CD14-positive monocyte (primary cell): ENCODE measurements around the gene POLR3C. TPM values are rescaled to one million over a fixed set of nuclear protein-coding genes. Genes with fewer than 3 reads are reported as not detected.

ENCODE experiments used
- DNase-seq, 3 donors: peaks; one replicate each; pipeline ENCODE4 v3.0.0-alpha.2; 2011 to 2022
- H2AFZ ChIP-seq: 2 replicates; pipeline ENCODE4 v1.6.0; 2012; ENCODE audit warnings: mild to moderate bottlenecking, low read depth, low read length, inconsistent platforms; ENCODE audit not compliant: insufficient read depth, poor library complexity, severe bottlenecking
- H3K27ac ChIP-seq, 2 donors: 1 replicate in 1 of 2; 2 replicates in 1 of 2; pipeline ENCODE4 v1.5.1; 2012 to 2013; ENCODE audit warnings: low read length in 2 of 2, control low read depth in 1 of 2, inconsistent platforms in 1 of 2, low read depth in 1 of 2, mild to moderate bottlenecking in 1 of 2
- H3K27me3 ChIP-seq, 2 donors: one replicate each; pipeline versions ENCODE4 v1.6.0 to v1.6.1; 2011 to 2013; ENCODE audit warnings: low read length in 2 of 2; ENCODE audit not compliant: control insufficient read depth in 2 of 2, insufficient read depth in 2 of 2
- H3K36me3 ChIP-seq, 2 donors: replicated peaks in 1 of 2; 1 replicate in 1 of 2; 2 replicates in 1 of 2; pipeline versions ENCODE4 v1.5.1 to v1.6.1; 2012 to 2013; ENCODE audit warnings: low read length in 2 of 2, control low read depth in 1 of 2, inconsistent platforms in 1 of 2, mild to moderate bottlenecking in 1 of 2; ENCODE audit not compliant: insufficient read depth in 2 of 2, control insufficient read depth in 1 of 2
- H3K4me1 ChIP-seq, 2 donors: 1 replicate in 1 of 2; 2 replicates in 1 of 2; pipeline versions ENCODE4 v1.5.1 to v1.6.1; 2012 to 2013; ENCODE audit warnings: low read length in 2 of 2, control low read depth in 1 of 2, inconsistent platforms in 1 of 2, mild to moderate bottlenecking in 1 of 2, moderate library complexity in 1 of 2; ENCODE audit not compliant: insufficient read depth in 2 of 2, control insufficient read depth in 1 of 2
- H3K4me2 ChIP-seq: replicated peaks from 2 replicates; pipeline ENCODE3; 2012; ENCODE audit warnings: low read length, moderate library complexity, mild to moderate bottlenecking; ENCODE audit not compliant: poor library complexity, severe bottlenecking; ENCODE audit errors: extremely low read depth
- H3K4me3 ChIP-seq, 3 experiments: fragments of 200-600 bp in 1 of 3; sonication (generic) in 1 of 3; replicated peaks in 1 of 3; 1 replicate in 2 of 3; 2 replicates in 1 of 3; pipeline ENCODE4 v1.5.1; 2011 to 2013; ENCODE audit warnings: low read length in 3 of 3, mild to moderate bottlenecking in 3 of 3, control low read depth in 2 of 3, low read depth in 2 of 3, inconsistent platforms in 1 of 3, moderate library complexity in 1 of 3
- H3K79me2 ChIP-seq: 2 replicates; pipeline ENCODE4 v1.6.0; 2012; ENCODE audit warnings: mild to moderate bottlenecking, control low read depth, inconsistent platforms, low read length, moderate library complexity; ENCODE audit not compliant: insufficient read depth
- H3K9ac ChIP-seq: 2 replicates; pipeline ENCODE4 v1.6.0; 2017; ENCODE audit warnings: low read length, mild to moderate bottlenecking; ENCODE audit not compliant: insufficient read depth, poor library complexity, severe bottlenecking
- H3K9me3 ChIP-seq, 2 donors: replicated peaks in 1 of 2; 1 replicate in 1 of 2; 2 replicates in 1 of 2; pipeline versions ENCODE4 v1.5.1 to v1.6.1; 2012 to 2013; ENCODE audit warnings: low read length in 2 of 2, control low read depth in 1 of 2; ENCODE audit not compliant: control insufficient read depth in 1 of 2, insufficient read depth in 1 of 2
- H4K20me1 ChIP-seq: 2 replicates; pipeline ENCODE4 v1.6.0; 2012; ENCODE audit warnings: mild to moderate bottlenecking, low read length, control low read depth, moderate library complexity; ENCODE audit not compliant: insufficient read depth
- H3K27ac Mint-ChIP-seq, 7 donors: one replicate each; pipeline ENCODE4 v1.8.0; 2020; ENCODE audit warnings: mild to moderate bottlenecking in 7 of 7, mixed read lengths in 7 of 7, moderate library complexity in 6 of 7, inconsistent platforms in 2 of 7
- H3K27me3 Mint-ChIP-seq, 3 donors: one replicate each; pipeline ENCODE4 v1.8.0; 2021 to 2022; ENCODE audit warnings: low read depth in 3 of 3, mild to moderate bottlenecking in 3 of 3, mixed read lengths in 3 of 3, moderate library complexity in 3 of 3, inconsistent platforms in 1 of 3
- H3K36me3 Mint-ChIP-seq, 2 donors: one replicate each; pipeline ENCODE4 v1.8.0; 2020; ENCODE audit warnings: mixed read lengths in 2 of 2, inconsistent platforms in 1 of 2, mild to moderate bottlenecking in 1 of 2
- H3K4me1 Mint-ChIP-seq: one replicate; pipeline ENCODE4 v1.8.0; 2020; ENCODE audit warnings: mild to moderate bottlenecking, mixed read lengths
- H3K4me3 Mint-ChIP-seq, 2 donors: one replicate each; pipeline ENCODE4 v1.8.0; 2020; ENCODE audit warnings: mild to moderate bottlenecking in 2 of 2, mixed read lengths in 2 of 2, moderate library complexity in 1 of 2
- H3K9me3 Mint-ChIP-seq, 7 donors: one replicate each; pipeline ENCODE4 v1.8.0; 2020 to 2022; ENCODE audit warnings: mixed read lengths in 7 of 7, mild to moderate bottlenecking in 6 of 7, moderate library complexity in 6 of 7, inconsistent platforms in 2 of 7
- CTCF ChIP-seq: fragments of 200-600 bp; IDR thresholded peaks from one replicate; pipeline ENCODE4 v1.8.0; 2022; ENCODE audit warnings: antibody characterized with exemption, mild to moderate bottlenecking
- WGBS: methylation state at CpG from one replicate; pipeline ENCODE4 v1.1.5; 2013; ENCODE audit warnings: missing lambda C conversion rate; ENCODE audit not compliant: insufficient coverage; 5-methylcytosine and 5-hydroxymethylcytosine counted together
- intact Hi-C, 2 donors: fragments of 100-400 bp; cut with micrococcal nuclease; formaldehyde crosslinking; loops; one replicate each; pipeline versions ENCODE4 v1.15.0 to v1.15.1; 2023
- polyA plus RNA-seq, 3 donors: library from polyadenylated mRNA; depleted of rRNA in 1 of 3; unstranded in 2 of 3; stranded (reverse) in 1 of 3; fragments of 300-500 nt in 2 of 3; fragments of >200 nt in 1 of 3; fragmentation: Illumina TruSeq in 2 of 3; gene quantifications; 1 replicate in 2 of 3; 2 replicates in 1 of 3; pipeline ENCODE4 v1.2.3, GENCODE V29; 2012 to 2021

POLR3C gene
- polyA plus RNA-seq, 3 donors = 23.5 to 41.3 (median 30.5) TPM

- peaks cover 42 to 49% of the 10 kb centered on the region in 2 donors for H3K36me3 Mint-ChIP-seq
- no peak for DNase-seq
- TF ChIP-seq CTCF = no peak
- Histone ChIP-seq H3K4me1 (peaks cover 13 to 18% of the 10 kb centered on the region in 2 donors), H3K9me3 (no peaks in the 10 kb centered on the region), H4K20me1 (no peaks in the 10 kb centered on the region), H3K27me3 (no peaks in the 10 kb centered on the region), H3K4me2 (no peak overlapping the region), H3K4me3 (no peak overlapping the region), H3K9ac (no peak overlapping the region), H3K36me3 (peaks cover 26 to 50% of the 10 kb centered on the region in 2 donors), H3K79me2 (peaks cover 7% of the 10 kb centered on the region), H2AFZ (no peak overlapping the region), H3K27ac (no peak overlapping the region)
- H3K9me3 Mint-ChIP-seq = peaks cover 0 to 1% (median 0%) of the 10 kb centered on the region in 7 donors
- no peaks in the 10 kb centered on the region for H3K27me3 Mint-ChIP-seq
- peaks cover 14% of the 10 kb centered on the region for H3K4me1 Mint-ChIP-seq
- 100% methylated on average over 1 of the region's 4 CpGs for WGBS
- H3K4me3 Mint-ChIP-seq = no peak overlapping the region
- intact Hi-C loops = loop anchor here in 1 of 2 donors (5.0 kb wide), 1 partner anchor 60 kb away; the partner anchor contains the start of gene PEX11B
- H3K27ac Mint-ChIP-seq = no peak overlapping the region
Measured at GRCh38 chr1:145857170-145857569, 33.2 kb downstream of the POLR3C start.

GRCh38 chr1:145858238-145858900 lies 34.4 kb downstream of the POLR3C start:
- H3K27ac Mint-ChIP-seq = peak overlapping the region in 5 of 7 donors; percentile 17 to 93 (median 86)
- peaks cover 33 to 39% of the 10 kb centered on the region in 2 donors for H3K36me3 Mint-ChIP-seq
- H3K4me1 Mint-ChIP-seq = peaks cover 14% of the 10 kb centered on the region
- peak overlapping the region; percentile 70 to 85 for H3K27ac ChIP-seq
- peaks cover 0 to 2% (median 0%) of the 10 kb centered on the region in 3 donors for H3K27me3 Mint-ChIP-seq
- no peaks in the 10 kb centered on the region for H3K9me3 ChIP-seq
- H2AFZ ChIP-seq = peak overlapping the region; percentile 95
- WGBS = under 1% methylated on average over 17 of the region's 35 CpGs
- H3K4me2 ChIP-seq = peak overlapping the region; percentile 97
- peaks cover 13 to 18% of the 10 kb centered on the region in 2 donors for H3K4me1 ChIP-seq
- peaks cover 7% of the 10 kb centered on the region for H3K79me2 ChIP-seq
- H3K9ac ChIP-seq = peak overlapping the region; percentile 77
- no peaks in the 10 kb centered on the region for H3K27me3 ChIP-seq
- TF ChIP-seq CTCF = no peak
- H3K4me3 ChIP-seq = peak overlapping the region; percentile 94 to 99 (median 99)
- no peaks in the 10 kb centered on the region for H4K20me1 ChIP-seq
- peak overlapping the region; percentile 97 to 98 for H3K4me3 Mint-ChIP-seq
- DNase-seq = peak in 1 of 3 donors; percentile 14
- intact Hi-C loops = loop anchor here in 1 of 2 donors (5.0 kb wide), 1 partner anchor 59 kb away; the partner anchor contains the start of gene PEX11B
- H3K36me3 ChIP-seq = peaks cover 23 to 38% of the 10 kb centered on the region in 2 donors
- H3K9me3 Mint-ChIP-seq = peaks cover 0 to 1% (median 0%) of the 10 kb centered on the region in 7 donors
